ENCODE results near the gene TRIM8.

TRIM8 gene

GRCh38 chr10:102634686-102635085, 9.6 kb upstream of the TRIM8 start:
- no peak for DNase-seq

DNA sequence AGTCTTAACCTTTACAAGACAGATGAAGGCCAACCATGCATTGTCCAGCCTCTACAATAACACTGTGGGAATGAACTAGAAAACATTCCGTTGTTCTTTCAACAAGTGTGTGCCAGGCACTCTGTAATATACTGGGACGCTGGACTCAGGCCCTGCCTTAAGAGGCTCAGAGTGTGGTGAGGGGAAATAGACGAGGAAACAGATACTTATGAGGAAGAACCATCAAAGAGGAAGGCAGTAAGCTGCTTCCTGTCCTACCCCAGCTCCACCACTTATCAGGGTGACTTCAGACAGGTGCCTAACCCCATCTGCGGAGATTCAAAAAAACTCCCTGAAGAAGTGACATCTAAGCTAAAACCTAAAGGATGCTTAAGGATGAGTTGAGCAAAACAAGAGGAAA, 8.9 kb upstream of the TRIM8 start:
- peak; percentile 50 for DNase-seq

DNA sequence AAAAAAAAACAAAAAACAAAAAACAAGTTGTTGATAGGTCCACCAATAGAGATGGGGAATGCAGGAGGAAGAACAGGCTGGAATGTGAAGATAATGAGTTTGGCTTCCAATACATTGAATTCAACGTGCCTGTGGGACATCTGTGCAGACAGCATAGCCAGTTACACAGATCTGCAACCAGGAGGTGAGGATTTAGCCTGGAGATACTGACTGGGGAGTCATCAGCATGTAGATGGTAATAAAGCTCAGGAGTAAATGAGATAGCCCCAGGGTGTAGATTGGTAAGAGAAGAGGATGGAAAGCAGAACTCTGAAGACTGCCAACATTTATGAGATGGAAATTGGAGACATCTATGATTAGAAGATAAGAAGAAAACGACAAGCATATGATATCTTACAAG, 4.7 kb upstream of the TRIM8 start:
- DNase-seq, result no peak

- DNase-seq, result no peak
Observed at GRCh38 chr10:102641402-102641801, 2.9 kb upstream of the TRIM8 start.

GRCh38 chr10:102641880-102642735, 2.2 kb upstream of the TRIM8 start:
- peak; percentile 98 for DNase-seq

DNA sequence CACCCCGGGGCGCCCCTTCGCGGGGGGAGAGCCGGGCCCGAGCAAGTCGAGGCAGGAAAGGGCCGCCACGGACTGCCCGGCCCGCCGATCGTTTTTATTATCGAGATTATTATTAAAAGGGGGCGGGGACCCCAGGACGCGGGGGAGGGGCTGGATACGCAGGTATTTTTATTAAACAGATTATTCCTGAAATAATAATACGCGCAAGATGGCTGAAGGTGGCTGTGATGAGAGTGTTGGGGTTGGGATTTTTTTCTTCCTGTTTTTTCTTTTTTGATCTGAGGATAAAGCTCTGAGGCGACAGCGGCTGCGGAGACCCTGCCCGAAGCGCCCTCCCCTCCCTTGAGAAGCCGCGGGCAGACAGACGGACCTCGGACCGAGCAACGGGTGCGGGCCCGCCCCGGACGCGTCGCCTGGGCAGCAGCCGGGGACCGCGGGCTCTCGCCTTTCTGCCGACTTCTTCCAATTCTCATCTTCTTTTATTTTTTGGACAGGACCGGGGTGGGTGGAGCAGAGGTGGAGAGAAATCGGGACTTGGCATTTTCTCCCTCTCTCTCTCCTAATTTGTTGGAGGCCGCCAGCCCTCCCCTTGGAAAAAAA, 1.4 kb upstream of the TRIM8 start:
- DNase-seq, result peak; percentile 50

- peak; percentile 42 for DNase-seq
Observed at GRCh38 chr10:102643336-102644065, 778 bp upstream of the TRIM8 start.

DNA sequence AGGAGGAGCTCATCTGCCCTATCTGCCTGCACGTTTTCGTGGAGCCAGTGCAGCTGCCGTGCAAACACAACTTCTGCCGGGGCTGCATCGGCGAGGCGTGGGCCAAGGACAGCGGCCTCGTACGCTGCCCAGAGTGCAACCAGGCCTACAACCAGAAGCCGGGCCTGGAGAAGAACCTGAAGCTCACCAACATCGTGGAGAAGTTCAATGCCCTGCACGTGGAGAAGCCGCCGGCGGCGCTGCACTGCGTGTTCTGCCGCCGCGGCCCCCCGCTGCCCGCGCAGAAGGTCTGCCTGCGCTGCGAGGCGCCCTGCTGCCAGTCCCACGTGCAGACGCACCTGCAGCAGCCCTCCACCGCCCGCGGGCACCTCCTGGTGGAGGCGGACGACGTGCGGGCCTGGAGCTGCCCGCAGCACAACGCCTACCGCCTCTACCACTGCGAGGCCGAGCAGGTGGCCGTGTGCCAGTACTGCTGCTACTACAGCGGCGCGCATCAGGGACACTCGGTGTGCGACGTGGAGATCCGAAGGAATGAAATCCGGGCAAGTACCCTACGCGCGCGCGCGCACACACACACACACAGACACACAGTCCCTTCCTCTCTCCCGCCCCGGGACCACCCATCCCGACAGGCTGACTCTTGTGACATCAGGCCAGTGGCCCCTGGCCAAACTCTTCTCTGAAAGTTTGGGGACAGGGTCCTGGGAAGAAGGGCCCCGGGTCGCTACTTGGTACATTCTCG, 538 bp downstream of the TRIM8 start:
- DNase-seq, result peak; percentile 83

DNA sequence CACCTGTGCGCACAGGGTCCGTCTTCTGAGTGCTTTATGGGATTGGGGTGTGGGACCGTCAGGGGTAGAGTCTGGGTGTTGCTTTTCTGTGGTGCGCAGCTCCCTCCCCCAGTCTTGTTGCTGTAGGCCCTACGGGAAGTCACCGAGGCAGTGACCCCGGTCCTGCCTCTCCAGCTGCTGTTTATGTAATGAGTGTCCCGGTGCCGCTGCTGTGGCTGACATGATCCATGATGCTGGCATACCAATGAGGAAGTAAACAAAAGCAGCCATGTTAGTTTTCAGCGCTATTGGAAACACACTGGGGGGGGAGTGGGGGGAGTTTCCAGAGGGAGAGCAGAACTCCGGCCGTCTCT, 1.1 kb downstream of the TRIM8 start:
- DNase-seq, result peak; percentile 49

- DNase-seq, result peak; percentile 94
Observed at GRCh38 chr10:102645741-102646609, 1.7 kb downstream of the TRIM8 start.

GRCh38 chr10:102646610-102647442, 2.5 kb downstream of the TRIM8 start:
- peak; percentile 61 for DNase-seq

GRCh38 chr10:102647443-102648268, 3.4 kb downstream of the TRIM8 start:
- no peak for DNase-seq

- DNase-seq, result no peak
Observed at GRCh38 chr10:102648269-102648888, 4.1 kb downstream of the TRIM8 start.

GRCh38 chr10:102648889-102649796, 4.9 kb downstream of the TRIM8 start:
- DNase-seq, result peak; percentile 40

GRCh38 chr10:102649797-102650654, 5.7 kb downstream of the TRIM8 start:
- no peak for DNase-seq

DNA sequence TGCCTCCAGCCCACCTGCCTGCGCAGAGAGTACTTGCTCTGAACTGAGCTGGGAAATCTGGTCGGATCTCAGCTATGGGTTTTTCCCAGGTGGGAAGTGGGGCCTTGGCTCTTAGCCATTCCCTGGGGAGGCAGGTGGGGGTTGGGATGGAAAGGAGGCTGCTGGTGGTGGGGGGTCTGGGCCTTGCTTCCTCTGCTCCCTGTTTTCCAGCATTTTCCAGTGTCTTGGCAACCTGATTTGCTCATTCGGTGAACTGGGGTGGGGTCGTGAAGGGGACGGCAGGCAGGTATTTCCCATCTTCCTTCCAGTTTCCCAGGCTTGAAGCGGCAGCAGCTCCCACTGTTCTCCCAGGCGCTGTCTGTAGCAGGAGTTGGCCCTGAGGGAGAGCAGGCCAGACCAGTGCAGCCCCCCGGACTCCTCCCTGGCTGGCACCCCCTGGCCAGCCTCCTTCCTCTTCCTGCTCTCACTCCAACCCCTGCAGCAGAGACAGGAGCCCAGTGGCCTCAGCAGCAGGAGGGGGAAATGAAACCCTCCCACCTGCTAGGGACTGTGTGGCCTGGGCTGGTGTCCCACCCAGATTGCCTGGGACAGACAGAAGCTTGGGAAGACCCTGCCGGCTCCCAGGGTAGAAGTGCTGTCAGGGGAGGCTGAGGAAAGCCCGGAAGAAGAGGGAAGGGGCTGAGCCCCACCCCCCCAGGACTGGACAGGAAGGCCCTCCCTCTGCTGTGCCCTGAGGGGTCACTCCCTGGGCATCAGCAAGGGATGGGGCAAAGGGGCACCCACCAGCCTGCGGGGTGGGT, 6.6 kb downstream of the TRIM8 start:
- DNase-seq, result no peak
